NCI-H748 (cell line): ENCODE data around the gene NAA30.
A peak's percentile ranks its signal among the peaks of the same experiment; 100 is the strongest.
"Not testable (repeated sequence)": the region's sequence is repeated elsewhere in the genome, so short reads cannot be mapped to it uniquely, and the experiment has no call there.

Experiments used
- DNase-seq: peaks from one replicate; lab custom pipeline; 2025; ENCODE audit not compliant: unreplicated experiment; lab: John Stamatoyannopoulos, UW

NAA30 gene

GRCh38 chr14:57390037-57390805 is at the start of gene NAA30:
TSS of gene NAA30 (plus strand) at chr14:57390586. CDS start at chr14:57390958, 372 bp downstream.
- peak; percentile 94 for DNase-seq

DNA sequence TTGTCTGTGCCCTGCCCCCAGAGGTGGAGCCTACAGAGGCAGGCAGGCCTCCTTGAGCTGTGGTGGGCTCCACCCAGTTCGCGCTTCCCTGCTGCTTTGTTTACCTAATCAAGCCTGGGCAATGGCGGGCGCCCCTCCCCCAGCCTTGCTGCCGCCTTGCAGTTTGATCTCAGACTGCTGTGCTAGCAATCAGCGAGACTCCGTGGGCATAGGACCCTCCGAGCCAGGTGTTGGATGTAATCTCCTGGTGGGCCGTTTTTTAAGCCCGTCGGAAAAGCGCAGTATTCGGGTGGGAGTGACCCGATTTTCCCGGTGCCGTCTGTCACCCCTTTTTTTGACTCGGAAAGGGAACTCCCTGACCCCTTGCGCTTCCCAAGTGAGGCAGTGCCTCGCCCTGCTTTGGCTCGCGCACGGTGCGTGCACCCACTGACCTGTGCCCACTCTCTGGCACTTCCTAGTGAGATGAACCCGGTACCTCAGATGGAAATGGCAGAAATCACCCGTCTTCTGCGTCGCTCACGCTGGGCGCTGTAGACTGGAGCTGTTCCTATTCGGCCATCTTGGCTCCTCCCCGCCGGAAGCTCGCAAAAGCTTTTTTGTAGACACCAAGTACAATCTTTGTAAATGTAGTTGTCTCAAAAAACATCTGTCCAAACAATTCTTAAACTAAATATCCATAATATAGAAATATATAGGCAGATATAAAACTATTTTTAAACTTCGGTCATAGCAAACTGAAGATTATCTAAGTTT is 46.7 kb upstream of the NAA30 start:
- peak; percentile 53 for DNase-seq

GRCh38 chr14:57345106-57345505 is 45.3 kb upstream of the NAA30 start:
- peak; percentile 81 for DNase-seq

DNA sequence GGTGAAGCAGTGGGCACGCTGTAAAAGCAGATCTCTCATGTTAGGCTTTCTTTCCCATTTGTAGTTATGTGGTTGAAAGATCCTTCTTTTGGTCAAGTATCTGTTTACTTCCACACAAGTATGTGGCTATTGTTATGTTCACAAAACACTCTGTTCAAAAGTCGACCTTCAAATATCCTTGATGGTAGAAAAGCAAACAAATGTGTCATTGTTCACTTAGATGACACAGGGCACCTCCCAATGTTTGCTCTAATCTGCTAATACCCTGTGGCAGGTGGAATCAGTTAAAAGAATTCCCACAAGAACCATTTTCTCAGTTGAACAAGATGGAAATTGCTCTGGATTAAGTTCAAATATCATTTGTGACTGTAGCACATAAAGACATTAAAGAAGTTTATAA is 43.6 kb upstream of the NAA30 start:
- peak; percentile 88 for DNase-seq

- DNase-seq: peak; percentile 76
Measured at GRCh38 chr14:57352396-57353170, 37.8 kb upstream of the NAA30 start.

- no peak for DNase-seq
Measured at GRCh38 chr14:57355081-57355800, 35.1 kb upstream of the NAA30 start.

DNA sequence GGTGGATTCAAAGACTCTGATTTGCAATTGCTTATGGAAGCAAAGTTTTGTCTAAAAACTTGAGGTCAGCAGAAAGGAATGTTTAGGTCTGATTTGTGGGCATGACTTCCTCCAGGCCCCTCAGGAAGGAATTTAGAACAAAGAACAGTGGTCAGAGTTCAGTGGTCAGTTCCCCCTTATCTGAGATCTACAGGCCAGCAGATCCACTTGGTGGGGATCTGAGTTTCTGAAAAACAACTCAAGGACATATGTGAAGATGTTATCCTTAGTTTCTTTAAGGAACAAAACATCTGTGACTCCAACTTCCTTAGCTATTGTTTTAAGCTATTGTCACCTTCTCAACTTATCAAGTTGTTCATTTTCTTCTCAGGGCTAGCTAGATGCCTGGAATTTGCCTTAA is 28.0 kb upstream of the NAA30 start:
- DNase-seq: no peak

DNA sequence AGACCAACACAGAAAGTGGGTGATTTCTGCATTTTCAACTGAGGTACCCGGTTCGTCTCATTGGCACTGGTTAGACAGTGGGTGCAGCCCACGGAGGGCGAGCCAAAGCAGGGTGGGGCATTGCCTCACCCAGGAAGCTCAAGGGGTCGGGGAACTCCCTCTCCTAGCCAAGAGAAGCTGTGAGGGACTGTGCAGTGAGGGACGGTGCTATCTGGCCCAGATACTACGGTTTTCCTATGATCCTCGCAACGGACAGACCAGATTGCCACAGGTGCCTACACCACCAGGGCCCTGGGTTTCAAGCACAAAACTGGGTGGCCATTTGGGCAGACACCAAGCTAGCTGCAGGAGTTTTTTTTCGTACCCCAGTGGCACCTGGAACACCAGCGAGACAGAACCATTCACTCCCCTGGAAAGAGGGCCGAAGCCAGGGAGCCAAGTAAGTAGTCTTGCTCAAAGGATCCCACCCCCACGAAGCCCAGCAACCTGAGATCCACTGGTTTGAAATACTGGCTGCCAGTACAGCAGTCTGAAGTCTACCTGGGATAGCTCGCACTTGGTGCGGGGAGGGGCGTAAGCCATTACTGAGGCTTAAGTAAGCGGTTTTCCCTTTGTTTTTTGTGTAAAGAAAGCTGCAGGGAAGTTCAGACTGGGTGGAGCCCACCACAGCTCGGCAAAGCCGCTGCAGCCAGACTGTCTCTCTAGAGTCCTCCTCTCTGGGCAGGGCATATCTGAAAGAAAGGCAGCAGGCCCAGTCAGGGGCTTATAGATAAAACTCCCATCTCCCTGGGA is 25.5 kb upstream of the NAA30 start:
- peak; percentile 66 for DNase-seq

- not testable (repeated sequence) for DNase-seq
Measured at GRCh38 chr14:57370187-57370586, 20.2 kb upstream of the NAA30 start.

DNA sequence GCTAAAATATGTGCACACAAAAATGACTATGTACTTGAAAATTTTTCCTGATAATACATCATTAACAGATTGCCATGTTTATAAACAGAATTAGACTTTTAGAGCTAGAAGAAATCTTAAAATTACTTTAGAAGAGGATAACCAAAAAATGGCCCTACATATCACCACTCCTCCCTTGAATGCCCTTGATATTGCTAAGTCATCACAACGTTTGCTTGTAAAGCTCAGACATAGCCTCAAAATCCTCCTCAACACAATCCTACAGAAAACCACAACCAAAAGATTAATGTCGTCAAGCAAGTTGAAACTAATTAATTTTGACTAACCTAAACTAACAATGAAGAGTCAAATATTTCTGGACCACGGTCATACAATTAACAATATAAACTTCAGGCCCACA is 19.4 kb upstream of the NAA30 start:
- DNase-seq: no peak

DNA sequence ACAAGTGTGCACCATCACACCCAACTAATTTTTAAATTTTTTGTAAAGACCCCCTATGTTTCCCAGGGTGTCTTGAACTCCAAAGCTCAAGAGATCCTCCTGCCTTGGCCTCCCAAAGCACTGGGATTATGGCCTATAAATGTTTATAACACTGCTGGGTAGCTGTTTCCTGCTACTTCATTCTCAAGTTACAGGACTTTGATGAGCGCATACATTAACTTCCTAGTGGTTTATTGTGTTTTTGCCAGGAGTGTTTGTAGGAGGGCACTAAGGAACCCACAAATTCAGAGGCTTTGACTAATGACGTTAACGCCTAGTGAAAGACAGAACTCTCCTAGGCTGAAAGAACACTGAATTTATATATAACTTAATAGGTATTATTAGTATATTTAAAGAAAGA is 15.2 kb upstream of the NAA30 start:
- no peak for DNase-seq

GRCh38 chr14:57378661-57379060 is 11.7 kb upstream of the NAA30 start:
- no peak for DNase-seq

- no peak for DNase-seq
Measured at GRCh38 chr14:57380935-57381334, 9.5 kb upstream of the NAA30 start.

- no peak for DNase-seq
Measured at GRCh38 chr14:57382283-57382682, 8.1 kb upstream of the NAA30 start.

DNA sequence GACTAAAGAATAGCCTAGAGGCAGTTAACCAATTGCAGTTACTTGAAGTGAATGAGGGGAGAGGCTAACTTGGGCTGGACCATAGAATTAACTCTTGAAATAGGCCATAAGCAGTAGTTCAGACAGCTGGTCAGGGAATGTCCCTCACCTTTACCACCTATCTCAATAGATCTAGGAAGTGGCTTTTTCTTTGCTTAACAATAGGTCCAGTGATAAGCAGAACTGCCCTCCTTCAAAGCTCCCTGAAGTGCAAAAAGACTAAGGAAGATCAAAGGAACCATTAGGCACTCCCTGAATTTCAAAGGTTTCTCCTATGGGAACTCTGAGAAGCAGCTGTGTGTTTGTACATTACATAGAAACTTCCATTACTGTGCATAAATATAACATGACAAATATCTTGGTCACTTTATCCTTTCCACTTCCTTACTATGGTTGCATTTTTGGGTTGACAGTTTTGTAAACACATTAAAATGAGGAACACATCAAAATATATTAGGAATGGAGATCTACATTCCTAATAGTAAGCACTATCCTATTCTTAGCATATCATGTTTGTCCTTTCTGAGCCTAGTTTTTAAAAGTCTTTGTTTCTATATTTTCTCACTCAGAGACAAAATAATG is 7.2 kb upstream of the NAA30 start:
- DNase-seq: no peak

- no peak for DNase-seq
Measured at GRCh38 chr14:57388067-57388466, 2.3 kb upstream of the NAA30 start.

GRCh38 chr14:57389646-57390036 is 745 bp upstream of the NAA30 start:
- peak; percentile 55 for DNase-seq

DNA sequence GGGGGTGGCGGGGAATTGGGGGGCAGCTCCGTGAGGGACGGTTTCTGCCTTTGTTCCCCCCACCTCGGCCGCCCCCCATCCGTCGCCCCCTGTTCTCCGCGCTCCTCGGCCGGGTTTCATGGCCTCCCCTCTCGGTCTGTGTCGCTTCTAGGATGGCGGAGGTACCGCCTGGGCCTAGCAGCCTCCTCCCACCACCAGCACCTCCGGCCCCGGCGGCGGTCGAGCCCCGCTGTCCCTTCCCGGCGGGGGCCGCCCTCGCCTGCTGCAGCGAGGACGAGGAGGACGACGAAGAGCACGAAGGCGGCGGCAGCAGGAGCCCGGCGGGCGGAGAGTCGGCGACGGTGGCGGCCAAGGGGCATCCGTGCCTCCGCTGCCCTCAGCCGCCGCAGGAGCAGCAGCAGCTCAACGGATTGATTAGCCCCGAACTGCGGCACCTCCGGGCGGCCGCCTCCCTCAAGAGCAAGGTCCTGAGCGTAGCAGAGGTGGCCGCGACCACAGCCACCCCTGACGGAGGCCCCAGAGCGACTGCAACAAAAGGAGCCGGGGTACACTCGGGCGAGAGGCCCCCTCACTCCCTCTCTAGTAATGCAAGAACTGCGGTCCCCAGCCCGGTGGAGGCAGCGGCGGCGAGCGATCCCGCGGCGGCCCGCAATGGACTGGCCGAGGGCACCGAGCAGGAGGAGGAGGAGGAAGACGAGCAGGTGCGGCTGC is 575 bp downstream of the NAA30 start:
- DNase-seq: peak; percentile 70

- DNase-seq: peak; percentile 52
Measured at GRCh38 chr14:57391517-57392195, 1.3 kb downstream of the NAA30 start.
